Calu3 (cell line): ENCODE data around the gene NXPH4. TPM values are rescaled to one million over a fixed set of nuclear protein-coding genes. Genes with fewer than 3 reads are reported as not detected.

Experiments
- Bru-seq: library from RNA; stranded (reverse); fragments of 400-500 nt; gene quantifications from one replicate; lab custom pipeline; 2021; lab: Mats Ljungman, UMichigan
- BruChase-seq, 2 experiments: library from RNA; stranded (reverse); fragments of 400-500 nt; gene quantifications; one replicate each; lab custom pipeline; 2021; lab: Mats Ljungman, UMichigan
- BruUV-seq: library from RNA; stranded (reverse); fragments of 400-500 nt; replicated peaks from 2 replicates; lab custom pipeline; 2021; lab: Mats Ljungman, UMichigan
- CTCF ChIA-PET: fragments of 300-600 bp; sonication (Branson Sonifier 250); formaldehyde crosslinking; loops from one replicate; lab custom pipeline; 2022; ENCODE audit warnings: antibody characterized with exemption; lab: Charles Lee
- DNase-seq: peaks from one replicate; pipeline ENCODE4 v3.0.0; 2022
- H3K27ac Mint-ChIP-seq: one replicate; pipeline ENCODE4 v1.8.0; 2022; ENCODE audit warnings: mixed read lengths; ENCODE audit not compliant: unreplicated experiment
- H3K27me3 Mint-ChIP-seq: one replicate; pipeline ENCODE4 v1.8.0; 2022; ENCODE audit warnings: mixed read lengths; ENCODE audit not compliant: unreplicated experiment
- H3K36me3 Mint-ChIP-seq: one replicate; pipeline ENCODE4 v1.8.0; 2022; ENCODE audit warnings: mild to moderate bottlenecking, moderate library complexity, mixed read lengths; ENCODE audit not compliant: insufficient read depth, unreplicated experiment
- H3K4me1 Mint-ChIP-seq: one replicate; pipeline ENCODE4 v1.8.0; 2022; ENCODE audit warnings: mild to moderate bottlenecking, low read depth, mixed read lengths; ENCODE audit not compliant: unreplicated experiment
- H3K4me3 Mint-ChIP-seq: one replicate; pipeline ENCODE4 v1.8.0; 2022; ENCODE audit warnings: mild to moderate bottlenecking, low read depth, moderate library complexity, mixed read lengths; ENCODE audit not compliant: unreplicated experiment
- H3K9me3 Mint-ChIP-seq: one replicate; pipeline ENCODE4 v1.8.0; 2022; ENCODE audit warnings: low read depth, mixed read lengths; ENCODE audit not compliant: unreplicated experiment
- CTCF ChIP-seq: fragments of 200-600 bp; IDR thresholded peaks from one replicate; pipeline ENCODE4 v1.8.0; 2022; ENCODE audit warnings: antibody characterized with exemption; ENCODE audit not compliant: unreplicated experiment
- intact Hi-C: fragments of 100-400 bp; cut with micrococcal nuclease; formaldehyde crosslinking; loops from one replicate; pipeline ENCODE4 v1.10.0; 2022; ENCODE audit not compliant: unreplicated experiment
- long read RNA-seq: library from polyadenylated mRNA; stranded (forward); transcript quantifications from one replicate; pipeline ENCODE4 v2.0.0, GENCODE V29; 2022
- total RNA-seq: library from RNA; stranded (reverse); gene quantifications from 2 replicates; pipeline ENCODE4 v1.2.3, GENCODE V29; 2022

The NXPH4 gene
- total RNA-seq, result 2.0 and 4.1 TPM in 2 replicates
- Bru-seq, nascent RNA, result percentile 13 among the genes with signal in this experiment
- BruChase-seq, experiment 1, labeled RNA remaining after a 6-hour chase, result percentile 29 among the genes with signal in this experiment
- percentile 17 among the genes with signal in this experiment for BruChase-seq, experiment 2, labeled RNA remaining after a 2-hour chase
- long read RNA-seq, transcript NXPH4-201 (2 exons, 1,804 nt), result major isoform, 6 of 8 reads
- long read RNA-seq, partial matches to known transcripts, result 0 of 8 reads
- long read RNA-seq, other reads (novel, unspliced or antisense), result 2 of 8 reads

- no TSS peak for BruUV-seq
- no peak for TF ChIP-seq CTCF
- H3K9me3 Mint-ChIP-seq, result no peaks in the 10 kb centered on the region
- intact Hi-C loops, result no loop called here
- DNase-seq, result peak; percentile 61
- H3K4me3 Mint-ChIP-seq, result peak within 1 kb of the TSS; percentile 71
- CTCF ChIA-PET, result interaction anchor here (2.2 kb wide), 1 partner anchor 13 kb away, joined by 12 read pairs; the partner anchor contains the start of gene SHMT2
- peak within 1 kb of the TSS; percentile 34 for H3K27ac Mint-ChIP-seq
- peaks cover 70% of the 10 kb centered on the region for H3K27me3 Mint-ChIP-seq
- H3K4me1 Mint-ChIP-seq, result peaks cover 55% of the 10 kb centered on the region
- H3K36me3 Mint-ChIP-seq, result peaks cover 10% of the 10 kb centered on the region
Observed at GRCh38 chr12:57216014-57216911, at the start of gene NXPH4. NXPH4 (plus strand) TSS chr12:57216794; CDS start chr12:57216970, 176 bp downstream.

- H3K9me3 Mint-ChIP-seq, result no peaks in the 10 kb centered on the region
- peaks cover 23% of the 10 kb centered on the region for H3K4me1 Mint-ChIP-seq
- H3K4me3 Mint-ChIP-seq, result no peak overlapping the region
- H3K27me3 Mint-ChIP-seq, result peaks cover 24% of the 10 kb centered on the region
- no peak for TF ChIP-seq CTCF
- CTCF ChIA-PET, result no interaction called here
- H3K36me3 Mint-ChIP-seq, result no peaks in the 10 kb centered on the region
- BruUV-seq, result no TSS peak
- no peak overlapping the region for H3K27ac Mint-ChIP-seq
- peak; percentile 28 for DNase-seq
- intact Hi-C loops, result no loop called here
Observed at GRCh38 chr12:57166971-57167371, 49.6 kb upstream of the NXPH4 start.

- Mint-ChIP-seq H3K4me3 (no peak overlapping the region), H3K27ac (no peak overlapping the region), H3K36me3 (no peaks in the 10 kb centered on the region), H3K27me3 (peaks cover 14% of the 10 kb centered on the region), H3K9me3 (no peaks in the 10 kb centered on the region), H3K4me1 (peaks cover 23% of the 10 kb centered on the region)
- DNase-seq, result no peak
- BruUV-seq, result no TSS peak
- intact Hi-C loops, result no loop called here
- TF ChIP-seq CTCF, result no peak
- CTCF ChIA-PET, result interaction anchor here (0.6 kb wide), 1 partner anchor 145 kb away, joined by 3 read pairs; no protein-coding TSS in a partner anchor
Observed at GRCh38 chr12:57168058-57168457, 48.5 kb upstream of the NXPH4 start.

DNA sequence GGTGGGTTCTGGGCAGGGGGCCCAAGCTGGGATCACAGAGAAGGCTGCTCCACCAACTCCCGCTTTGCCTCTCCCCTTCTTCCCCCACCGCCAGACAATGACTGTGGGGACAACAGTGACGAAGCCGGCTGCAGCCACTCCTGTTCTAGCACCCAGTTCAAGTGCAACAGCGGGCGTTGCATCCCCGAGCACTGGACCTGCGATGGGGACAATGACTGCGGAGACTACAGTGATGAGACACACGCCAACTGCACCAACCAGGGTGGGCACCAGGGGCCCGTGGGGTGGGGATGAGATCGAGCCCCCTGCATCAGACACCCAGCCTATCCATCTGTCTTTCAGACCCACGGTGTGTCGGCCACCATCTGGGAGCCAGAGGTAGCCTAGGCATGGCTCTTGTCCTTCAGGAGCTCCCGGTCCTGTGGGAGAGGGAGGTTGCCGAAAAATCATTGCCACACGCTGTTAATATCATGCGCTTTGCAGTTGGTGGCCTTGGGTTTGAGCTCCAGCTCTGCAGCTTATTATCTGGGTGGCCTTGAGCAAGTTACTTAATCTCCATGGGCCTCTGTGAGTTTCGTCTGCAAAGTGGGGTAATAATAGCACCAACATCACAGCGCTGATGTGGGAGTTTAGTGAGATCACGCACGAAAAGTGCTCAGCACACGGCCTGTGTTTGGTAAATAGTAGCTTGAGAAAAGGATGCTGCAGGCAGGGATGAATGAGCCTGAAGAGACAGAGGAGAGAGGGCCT, 47.4 kb upstream of the NXPH4 start:
- Mint-ChIP-seq H3K27me3 (peaks cover 14% of the 10 kb centered on the region), H3K9me3 (no peaks in the 10 kb centered on the region), H3K36me3 (no peaks in the 10 kb centered on the region), H3K4me3 (no peak overlapping the region), H3K4me1 (peaks cover 23% of the 10 kb centered on the region), H3K27ac (no peak overlapping the region)
- no peak for DNase-seq
- TF ChIP-seq CTCF, result no peak
- CTCF ChIA-PET, result no interaction called here
- intact Hi-C loops, result no loop called here
- no TSS peak for BruUV-seq
